Measurements from ENCODE around the gene SCAMP4.

SCAMP4 gene

GRCh38 chr19:1938071-1938470, 32.9 kb downstream of the SCAMP4 start:
- no peak for DNase-seq (ENCODE audit: low read depth)

GRCh38 chr19:1941146-1942077, 36.2 kb downstream of the SCAMP4 start, which contains the start of gene CSNK1G2:
TSS of gene CSNK1G2 (plus strand) at chr19:1941172. CDS start at chr19:1969773, 28,601 bp downstream.
- DNase-seq (ENCODE audit: low read depth), result no peak

- DNase-seq (ENCODE audit: low read depth), result peak; percentile 62
Observed at GRCh38 chr19:1942078-1942933, 37.1 kb downstream of the SCAMP4 start.

- DNase-seq (ENCODE audit: low read depth), result no peak
Observed at GRCh38 chr19:1942934-1943555, 37.8 kb downstream of the SCAMP4 start.

GRCh38 chr19:1943661-1944087, 38.5 kb downstream of the SCAMP4 start:
- DNase-seq (ENCODE audit: low read depth), result no peak

- DNase-seq (ENCODE audit: low read depth), result no peak
Observed at GRCh38 chr19:1944088-1944915, 39.1 kb downstream of the SCAMP4 start.

- no peak for DNase-seq (ENCODE audit: low read depth)
Observed at GRCh38 chr19:1944916-1945561, 39.8 kb downstream of the SCAMP4 start.

GRCh38 chr19:1945899-1946298, 40.7 kb downstream of the SCAMP4 start:
- DNase-seq (ENCODE audit: low read depth), result no peak

- DNase-seq (ENCODE audit: low read depth), result no peak
Observed at GRCh38 chr19:1947651-1948209, 42.5 kb downstream of the SCAMP4 start.

GRCh38 chr19:1949304-1950101, 44.3 kb downstream of the SCAMP4 start:
- DNase-seq (ENCODE audit: low read depth), result no peak

GRCh38 chr19:1950640-1951039, 45.4 kb downstream of the SCAMP4 start:
- no peak for DNase-seq (ENCODE audit: low read depth)

GRCh38 chr19:1952635-1953034, 47.4 kb downstream of the SCAMP4 start:
- DNase-seq (ENCODE audit: low read depth), result no peak

GRCh38 chr19:1953037-1953436, 47.8 kb downstream of the SCAMP4 start:
- DNase-seq (ENCODE audit: low read depth), result no peak

- no peak for DNase-seq (ENCODE audit: low read depth)
Observed at GRCh38 chr19:1953441-1954094, 48.4 kb downstream of the SCAMP4 start.

- DNase-seq (ENCODE audit: low read depth), result no peak
Observed at GRCh38 chr19:1954532-1954933, 49.3 kb downstream of the SCAMP4 start.

GRCh38 chr19:1955171-1956121, 50.2 kb downstream of the SCAMP4 start:
- DNase-seq (ENCODE audit: low read depth), result no peak

- DNase-seq (ENCODE audit: low read depth), result no peak
Observed at GRCh38 chr19:1956122-1956494, 50.9 kb downstream of the SCAMP4 start.
